SU-DHL-6 (cell line): ENCODE measurements around the gene CLIC5.

Experiments used
- H2AFZ ChIP-seq: fragments of 200-600 bp; sonication (generic); 2 replicates; pipeline ENCODE4 v1.6.1; 2014; ENCODE audit warnings: low read depth, mild to moderate bottlenecking, moderate library complexity, mixed read lengths, antibody characterized with exemption, low read length; ENCODE audit not compliant: severe bottlenecking
- H3F3A ChIP-seq: fragments of 200-600 bp; shearing (Covaris generic); 2 replicates; pipeline ENCODE4 v1.6.0; 2016; ENCODE audit warnings: antibody characterized with exemption, mild to moderate bottlenecking; ENCODE audit not compliant: insufficient read depth
- H3K27ac ChIP-seq: fragments of 200-600 bp; sonication (generic); 2 replicates; pipeline ENCODE4 v1.5.1; 2016; ENCODE audit warnings: low read depth, mild to moderate bottlenecking, low read length, moderate library complexity, mixed read lengths
- H3K27me3 ChIP-seq: fragments of 200-600 bp; sonication (generic), shearing (Covaris generic); 2 replicates; pipeline ENCODE4 v1.6.0; 2014; ENCODE audit warnings: mild to moderate bottlenecking, low read length
- H3K36me3 ChIP-seq: fragments of 200-600 bp; sonication (generic); 2 replicates; pipeline ENCODE4 v1.6.1; 2014; ENCODE audit warnings: mild to moderate bottlenecking, low read length, mixed read lengths
- H3K4me2 ChIP-seq: fragments of 300-600, 200-600 bp; shearing (Covaris generic), sonication (generic); 2 replicates; pipeline ENCODE4 v1.6.0; 2014; ENCODE audit warnings: low read length, low read depth, mild to moderate bottlenecking; ENCODE audit not compliant: poor library complexity, severe bottlenecking
- H3K4me3 ChIP-seq: fragments of 200-600 bp; sonication (generic); 2 replicates; pipeline ENCODE4 v1.5.1; 2014; ENCODE audit warnings: antibody characterized with exemption, low read length, mild to moderate bottlenecking, mixed read lengths; ENCODE audit not compliant: insufficient read depth, poor library complexity, severe bottlenecking
- H3K79me2 ChIP-seq: fragments of 200-600 bp; sonication (generic); 2 replicates; pipeline ENCODE4 v1.6.1; 2014; ENCODE audit warnings: mild to moderate bottlenecking, low read length, moderate library complexity; ENCODE audit not compliant: insufficient read depth
- H3K9ac ChIP-seq: fragments of 200-600 bp; sonication (generic); 2 replicates; pipeline ENCODE4 v1.7.0; 2014; ENCODE audit warnings: mild to moderate bottlenecking, low read length
- H3K9me2 ChIP-seq: fragments of 200-600 bp; sonication (generic); replicated peaks from 2 replicates; pipeline ENCODE4 v1.6.1; 2014; ENCODE audit warnings: low read length; ENCODE audit not compliant: insufficient read depth
- H3K9me3 ChIP-seq: fragments of 200-600 bp; sonication (generic); 2 replicates; pipeline ENCODE4 v1.6.1; 2014; ENCODE audit warnings: low read length, mixed read lengths; ENCODE audit not compliant: insufficient read depth
- H4K20me1 ChIP-seq: fragments of 200-600 bp; sonication (generic); 2 replicates; pipeline ENCODE4 v1.6.1; 2014; ENCODE audit warnings: low read depth, mild to moderate bottlenecking, antibody characterized with exemption, low read length, moderate library complexity, mixed read lengths
- EZH2phosphoT487 ChIP-seq: fragments of 200-600 bp; sonication (generic), shearing (Covaris generic); conservative IDR thresholded peaks from 2 replicates; pipeline ENCODE4 v1.6.1; 2018; ENCODE audit warnings: mild to moderate bottlenecking, antibody characterized with exemption, low read length, moderate library complexity, mixed read lengths
- TF ChIP-seq, protein P1 (sequence below): fragments of 200-600 bp; sonication (generic); IDR thresholded peaks from one replicate; pipeline ENCODE4 v1.5.1; 2017; ENCODE audit warnings: antibody characterized with exemption, mild to moderate bottlenecking, low read length, moderate library complexity; ENCODE audit not compliant: insufficient read depth, poor library complexity, severe bottlenecking

Gene CLIC5

DNA sequence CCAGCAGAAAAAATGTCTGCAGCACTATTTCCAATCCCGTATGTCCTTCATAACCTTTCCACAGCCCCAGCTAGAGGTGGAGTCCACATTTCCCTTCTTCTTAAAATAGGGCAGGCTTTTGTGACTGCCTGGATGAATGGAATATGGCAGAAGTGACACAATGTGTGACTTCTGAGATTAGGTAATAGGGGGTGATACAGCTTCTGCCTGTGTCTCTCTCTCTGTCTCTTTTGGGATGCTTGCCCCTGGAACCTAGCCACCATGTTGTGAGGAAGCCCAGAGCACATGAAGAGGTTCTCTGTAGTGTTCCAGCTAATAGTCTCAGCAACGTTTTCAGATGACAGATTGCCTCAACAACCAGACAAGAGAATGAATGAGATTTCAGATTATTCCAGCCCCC lies 51.4 kb downstream of the CLIC5 start:
- Histone ChIP-seq H2AFZ (no peak overlapping the region), H3F3A (no peaks in the 10 kb centered on the region), H3K36me3 (no peaks in the 10 kb centered on the region), H3K27ac (no peak overlapping the region), H3K4me3 (no peak overlapping the region), H3K9ac (no peak overlapping the region), H3K79me2 (no peaks in the 10 kb centered on the region), H3K9me2 (no peaks in the 10 kb centered on the region), H4K20me1 (no peaks in the 10 kb centered on the region), H3K4me2 (no peak overlapping the region), H3K9me3 (no peaks in the 10 kb centered on the region), H3K27me3 (no peaks in the 10 kb centered on the region)
- TF ChIP-seq, protein P1, sequence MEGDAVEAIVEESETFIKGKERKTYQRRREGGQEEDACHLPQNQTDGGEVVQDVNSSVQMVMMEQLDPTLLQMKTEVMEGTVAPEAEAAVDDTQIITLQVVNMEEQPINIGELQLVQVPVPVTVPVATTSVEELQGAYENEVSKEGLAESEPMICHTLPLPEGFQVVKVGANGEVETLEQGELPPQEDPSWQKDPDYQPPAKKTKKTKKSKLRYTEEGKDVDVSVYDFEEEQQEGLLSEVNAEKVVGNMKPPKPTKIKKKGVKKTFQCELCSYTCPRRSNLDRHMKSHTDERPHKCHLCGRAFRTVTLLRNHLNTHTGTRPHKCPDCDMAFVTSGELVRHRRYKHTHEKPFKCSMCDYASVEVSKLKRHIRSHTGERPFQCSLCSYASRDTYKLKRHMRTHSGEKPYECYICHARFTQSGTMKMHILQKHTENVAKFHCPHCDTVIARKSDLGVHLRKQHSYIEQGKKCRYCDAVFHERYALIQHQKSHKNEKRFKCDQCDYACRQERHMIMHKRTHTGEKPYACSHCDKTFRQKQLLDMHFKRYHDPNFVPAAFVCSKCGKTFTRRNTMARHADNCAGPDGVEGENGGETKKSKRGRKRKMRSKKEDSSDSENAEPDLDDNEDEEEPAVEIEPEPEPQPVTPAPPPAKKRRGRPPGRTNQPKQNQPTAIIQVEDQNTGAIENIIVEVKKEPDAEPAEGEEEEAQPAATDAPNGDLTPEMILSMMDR = no peak
- TF ChIP-seq EZH2phosphoT487 = no peak

DNA sequence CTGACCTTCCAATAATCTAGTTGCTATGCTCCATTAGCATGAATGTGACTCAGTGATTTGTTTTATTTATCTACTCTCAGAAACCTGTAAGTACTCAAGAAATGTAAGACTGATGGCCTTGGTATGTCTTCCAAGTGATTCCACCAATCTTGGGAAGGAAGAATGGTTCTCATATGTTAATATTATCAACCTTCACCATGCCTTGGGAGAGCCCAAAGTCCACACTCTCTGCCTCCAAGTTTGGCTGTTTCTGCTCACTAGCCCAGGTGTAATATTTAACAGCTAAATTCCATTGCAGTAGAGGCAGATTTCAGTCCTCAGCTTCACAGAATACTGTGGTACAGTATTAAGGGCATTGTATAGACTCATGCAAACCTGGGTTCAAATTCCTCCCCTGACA lies 51.8 kb downstream of the CLIC5 start:
- Histone ChIP-seq H3K27ac (no peak overlapping the region), H3K9ac (no peak overlapping the region), H3K36me3 (no peaks in the 10 kb centered on the region), H4K20me1 (no peaks in the 10 kb centered on the region), H3K79me2 (no peaks in the 10 kb centered on the region), H3F3A (no peaks in the 10 kb centered on the region), H3K9me2 (no peaks in the 10 kb centered on the region), H3K27me3 (no peaks in the 10 kb centered on the region), H3K4me2 (no peak overlapping the region), H2AFZ (no peak overlapping the region), H3K4me3 (no peak overlapping the region), H3K9me3 (no peaks in the 10 kb centered on the region)
- TF ChIP-seq EZH2phosphoT487 = no peak
- TF ChIP-seq, protein P1 = no peak

DNA sequence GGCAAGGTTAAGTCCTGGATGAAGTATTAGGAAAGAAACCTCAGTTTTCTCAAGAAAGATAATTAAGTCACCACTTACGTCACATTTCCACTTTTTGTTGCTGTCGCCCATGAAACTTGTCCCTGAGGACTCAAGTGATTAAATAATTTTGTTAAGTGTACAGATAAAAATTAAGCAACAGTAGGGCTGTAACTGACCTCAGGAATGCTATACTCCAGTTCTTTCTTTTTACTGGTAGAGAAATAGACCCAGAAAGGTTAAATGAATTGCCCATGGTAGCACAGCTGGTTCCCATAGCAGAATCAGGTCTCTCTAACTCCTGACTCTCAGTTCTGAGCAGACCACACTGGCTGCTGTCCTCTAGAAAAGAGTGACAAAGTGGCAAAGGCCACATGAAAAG lies 54.5 kb downstream of the CLIC5 start:
- Histone ChIP-seq H3K9me2 (no peaks in the 10 kb centered on the region), H3K79me2 (no peaks in the 10 kb centered on the region), H3K9me3 (no peaks in the 10 kb centered on the region), H3K4me2 (no peak overlapping the region), H3K9ac (no peak overlapping the region), H2AFZ (no peak overlapping the region), H4K20me1 (no peaks in the 10 kb centered on the region), H3K27ac (no peak overlapping the region), H3K4me3 (no peak overlapping the region), H3K36me3 (no peaks in the 10 kb centered on the region), H3K27me3 (no peaks in the 10 kb centered on the region), H3F3A (no peaks in the 10 kb centered on the region)
- TF ChIP-seq, protein P1 = no peak
- no peak for TF ChIP-seq EZH2phosphoT487
